Activated T-cell treated with anti-CD3 and anti-CD28 coated beads, Interleukin-2, amount 50 U/mL, for 4 hours (primary cell): ENCODE data around the gene BTBD9. TPM values are rescaled to one million over a fixed set of nuclear protein-coding genes. Genes with fewer than 3 reads are reported as not detected.

Experiments
- ATAC-seq, 2 donors: fragments of 200-7000 bp; cut with Tn5 transposase; one replicate each; pipeline ENCODE4 v1.10.0; 2021
- DNase-seq: peaks from one replicate; pipeline ENCODE4 v3.0.0-alpha.2; 2020
- H3K27me3 Mint-ChIP-seq: one replicate; pipeline ENCODE4 v1.8.0; 2021; ENCODE audit warnings: low read depth, mixed read lengths
- H3K36me3 Mint-ChIP-seq: one replicate; pipeline ENCODE4 v1.8.0; 2022; ENCODE audit warnings: mixed read lengths; ENCODE audit not compliant: insufficient read depth
- H3K4me1 Mint-ChIP-seq: one replicate; pipeline ENCODE4 v1.8.0; 2021; ENCODE audit warnings: low read depth, mixed read lengths
- H3K4me3 Mint-ChIP-seq: one replicate; pipeline ENCODE4 v1.8.0; 2021; ENCODE audit warnings: mild to moderate bottlenecking, moderate library complexity, mixed read lengths
- H3K9me3 Mint-ChIP-seq: one replicate; pipeline ENCODE4 v1.8.0; 2021; ENCODE audit warnings: mixed read lengths
- total RNA-seq, 3 donors: library from RNA; stranded (reverse); gene quantifications; one replicate each; pipeline ENCODE4 v1.2.1, GENCODE V29; 2021

BTBD9 gene
- total RNA-seq, 3 donors from 2014 or later = 13.1 to 22.9 (median 15.5) TPM

- Mint-ChIP-seq H3K4me3 (no peak overlapping the region), H3K9me3 (no peaks in the 10 kb centered on the region), H3K4me1 (no peaks in the 10 kb centered on the region), H3K36me3 (no peaks in the 10 kb centered on the region), H3K27me3 (no peaks in the 10 kb centered on the region)
- no peak for ATAC-seq
- DNase-seq = no peak
Observed at GRCh38 chr6:38166411-38167240, 473.1 kb downstream of the BTBD9 start.

- no peaks in the 10 kb centered on the region for H3K9me3 Mint-ChIP-seq
Observed at GRCh38 chr6:38164671-38165108, 475.0 kb downstream of the BTBD9 start.

GRCh38 chr6:38164131-38164481 lies 475.6 kb downstream of the BTBD9 start:
- H3K9me3 Mint-ChIP-seq = no peaks in the 10 kb centered on the region
- DNase-seq (no peak), ATAC-seq (no peak)
- no peaks in the 10 kb centered on the region for H3K4me1 Mint-ChIP-seq
- peaks cover 7% of the 10 kb centered on the region for H3K36me3 Mint-ChIP-seq
- H3K27me3 Mint-ChIP-seq = no peaks in the 10 kb centered on the region
- H3K4me3 Mint-ChIP-seq = no peak overlapping the region

More at GRCh38 chr6:38164671-38165108, 475.0 kb downstream of the BTBD9 start:
- DNase-seq (no peak), ATAC-seq (no peak)
- no peak overlapping the region for H3K4me3 Mint-ChIP-seq
- no peaks in the 10 kb centered on the region for H3K4me1 Mint-ChIP-seq
- no peaks in the 10 kb centered on the region for H3K27me3 Mint-ChIP-seq
- peaks cover 7% of the 10 kb centered on the region for H3K36me3 Mint-ChIP-seq

- no peaks in the 10 kb centered on the region for H3K4me1 Mint-ChIP-seq
- H3K27me3 Mint-ChIP-seq = no peaks in the 10 kb centered on the region
- no peaks in the 10 kb centered on the region for H3K9me3 Mint-ChIP-seq
- no peak for DNase-seq
- H3K36me3 Mint-ChIP-seq = peaks cover 11% of the 10 kb centered on the region
- no peak overlapping the region for H3K4me3 Mint-ChIP-seq
- peak in 1 of 2 donors; percentile 15 for ATAC-seq
Observed at GRCh38 chr6:38163186-38164130, 476.3 kb downstream of the BTBD9 start.

- Mint-ChIP-seq H3K4me1 (no peaks in the 10 kb centered on the region), H3K9me3 (no peaks in the 10 kb centered on the region), H3K27me3 (no peaks in the 10 kb centered on the region), H3K4me3 (no peak overlapping the region), H3K36me3 (peaks cover 12% of the 10 kb centered on the region)
- ATAC-seq = peak in 1 of 2 donors; percentile 9
- no peak for DNase-seq
Observed at GRCh38 chr6:38162493-38163185, 477.1 kb downstream of the BTBD9 start.

GRCh38 chr6:38161754-38162492 lies 477.8 kb downstream of the BTBD9 start:
- no peaks in the 10 kb centered on the region for H3K4me1 Mint-ChIP-seq
- no peak overlapping the region for H3K4me3 Mint-ChIP-seq
- H3K36me3 Mint-ChIP-seq = peaks cover 12% of the 10 kb centered on the region
- DNase-seq (no peak), ATAC-seq (no peak)
- H3K27me3 Mint-ChIP-seq = no peaks in the 10 kb centered on the region
- no peaks in the 10 kb centered on the region for H3K9me3 Mint-ChIP-seq

- Mint-ChIP-seq H3K27me3 (no peaks in the 10 kb centered on the region), H3K4me1 (no peaks in the 10 kb centered on the region), H3K36me3 (peaks cover 12% of the 10 kb centered on the region), H3K9me3 (no peaks in the 10 kb centered on the region), H3K4me3 (no peak overlapping the region)
- DNase-seq (no peak), ATAC-seq (no peak)
Observed at GRCh38 chr6:38161331-38161730, 478.4 kb downstream of the BTBD9 start.

GRCh38 chr6:38160831-38161230 lies 478.9 kb downstream of the BTBD9 start:
- Mint-ChIP-seq H3K27me3 (no peaks in the 10 kb centered on the region), H3K9me3 (no peaks in the 10 kb centered on the region), H3K4me1 (no peaks in the 10 kb centered on the region), H3K4me3 (no peak overlapping the region), H3K36me3 (peaks cover 12% of the 10 kb centered on the region)
- DNase-seq = no peak
- no peak for ATAC-seq

GRCh38 chr6:38159596-38159995 lies 480.1 kb downstream of the BTBD9 start:
- peaks cover 12% of the 10 kb centered on the region for H3K36me3 Mint-ChIP-seq
- ATAC-seq (no peak), DNase-seq (no peak)
- H3K4me1 Mint-ChIP-seq = no peaks in the 10 kb centered on the region
- H3K4me3 Mint-ChIP-seq = no peak overlapping the region
- H3K27me3 Mint-ChIP-seq = no peaks in the 10 kb centered on the region
- no peaks in the 10 kb centered on the region for H3K9me3 Mint-ChIP-seq

GRCh38 chr6:38158762-38159350 lies 480.9 kb downstream of the BTBD9 start:
- no peaks in the 10 kb centered on the region for H3K9me3 Mint-ChIP-seq
- no peaks in the 10 kb centered on the region for H3K27me3 Mint-ChIP-seq
- ATAC-seq (no peak), DNase-seq (no peak)
- H3K4me1 Mint-ChIP-seq = no peaks in the 10 kb centered on the region
- no peak overlapping the region for H3K4me3 Mint-ChIP-seq
- H3K36me3 Mint-ChIP-seq = peaks cover 12% of the 10 kb centered on the region

GRCh38 chr6:38157905-38158304 lies 481.8 kb downstream of the BTBD9 start:
- no peaks in the 10 kb centered on the region for H3K4me1 Mint-ChIP-seq
- no peaks in the 10 kb centered on the region for H3K9me3 Mint-ChIP-seq
- no peak overlapping the region for H3K4me3 Mint-ChIP-seq
- H3K27me3 Mint-ChIP-seq = no peaks in the 10 kb centered on the region
- peaks cover 12% of the 10 kb centered on the region for H3K36me3 Mint-ChIP-seq
- no peak for DNase-seq
- ATAC-seq = no peak

- no peak for DNase-seq
Observed at GRCh38 chr6:38156818-38157565, 482.7 kb downstream of the BTBD9 start.

More at GRCh38 chr6:38156818-38157565, 482.7 kb downstream of the BTBD9 start:
- H3K4me3 Mint-ChIP-seq = no peak overlapping the region
- no peak for ATAC-seq
- H3K27me3 Mint-ChIP-seq = no peaks in the 10 kb centered on the region
- H3K36me3 Mint-ChIP-seq = peaks cover 12% of the 10 kb centered on the region
- no peaks in the 10 kb centered on the region for H3K9me3 Mint-ChIP-seq
- H3K4me1 Mint-ChIP-seq = no peaks in the 10 kb centered on the region
